Effector memory CD4-positive, alpha-beta T cell (primary cell): Measurements from ENCODE around the gene MAML3.

Experiments used
- DNase-seq, 3 donors: peaks; one replicate each; pipeline ENCODE4 v3.0.0-alpha.2; 2020
- H3K27ac ChIP-seq: 2 replicates; pipeline ENCODE4 v1.7.0; 2013; ENCODE audit warnings: mild to moderate bottlenecking, low read length, moderate library complexity; ENCODE audit not compliant: insufficient read depth, poor library complexity, severe bottlenecking
- H3K27me3 ChIP-seq: replicated peaks from 2 replicates; pipeline ENCODE4 v1.7.0; 2013; ENCODE audit warnings: mild to moderate bottlenecking, low read length; ENCODE audit not compliant: insufficient read depth, control insufficient read depth, poor library complexity, severe bottlenecking
- H3K36me3 ChIP-seq: 2 replicates; pipeline ENCODE4 v1.7.0; 2013; ENCODE audit warnings: mild to moderate bottlenecking, low read length, moderate library complexity; ENCODE audit not compliant: control insufficient read depth, insufficient read depth
- H3K4me1 ChIP-seq: 2 replicates; pipeline ENCODE4 v1.7.0; 2013; ENCODE audit warnings: low read length, mild to moderate bottlenecking; ENCODE audit not compliant: control insufficient read depth, insufficient read depth, poor library complexity, severe bottlenecking
- H3K4me3 ChIP-seq: 2 replicates; pipeline ENCODE4 v1.7.0; 2013; ENCODE audit warnings: low read length, low read depth, mild to moderate bottlenecking; ENCODE audit not compliant: insufficient read depth, poor library complexity, severe bottlenecking
- H3K9me3 ChIP-seq: 2 replicates; pipeline ENCODE4 v1.7.0; 2013; ENCODE audit warnings: mild to moderate bottlenecking, low read length, moderate library complexity; ENCODE audit not compliant: control insufficient read depth

The MAML3 gene

GRCh38 chr4:139740531-139741041 lies 413.4 kb downstream of the MAML3 start:
- Histone ChIP-seq H3K27ac (no peak overlapping the region), H3K27me3 (peaks cover 8% of the 10 kb centered on the region), H3K36me3 (no peaks in the 10 kb centered on the region), H3K9me3 (no peaks in the 10 kb centered on the region), H3K4me3 (no peak overlapping the region), H3K4me1 (peaks cover under 1% of the 10 kb centered on the region)
- no peak for DNase-seq

- Histone ChIP-seq H3K9me3 (no peaks in the 10 kb centered on the region), H3K36me3 (no peaks in the 10 kb centered on the region), H3K27me3 (peaks cover 12% of the 10 kb centered on the region), H3K27ac (no peak overlapping the region), H3K4me1 (peaks cover 5% of the 10 kb centered on the region), H3K4me3 (no peak overlapping the region)
- no peak for DNase-seq
These were observed 413.9 kb downstream of the MAML3 start for GRCh38 chr4:139740121-139740520.

- H3K4me3 ChIP-seq, result no peak overlapping the region
- H3K27me3 ChIP-seq, result peaks cover 19% of the 10 kb centered on the region
- no peaks in the 10 kb centered on the region for H3K36me3 ChIP-seq
- no peaks in the 10 kb centered on the region for H3K9me3 ChIP-seq
- no peak overlapping the region for H3K27ac ChIP-seq
- peaks cover 9% of the 10 kb centered on the region for H3K4me1 ChIP-seq
- DNase-seq, result no peak
These were observed 415.0 kb downstream of the MAML3 start for GRCh38 chr4:139738846-139739613.

- no peak for DNase-seq
These were observed 417.3 kb downstream of the MAML3 start for GRCh38 chr4:139736661-139737060.

GRCh38 chr4:139736274-139736660 lies 417.7 kb downstream of the MAML3 start:
- H3K36me3 ChIP-seq, result no peaks in the 10 kb centered on the region
- H3K27me3 ChIP-seq, result peaks cover 19% of the 10 kb centered on the region
- H3K27ac ChIP-seq, result no peak overlapping the region
- no peak overlapping the region for H3K4me3 ChIP-seq
- peaks cover 9% of the 10 kb centered on the region for H3K4me1 ChIP-seq
- no peaks in the 10 kb centered on the region for H3K9me3 ChIP-seq
- DNase-seq, result no peak

More at GRCh38 chr4:139736661-139737060, 417.3 kb downstream of the MAML3 start:
- H3K36me3 ChIP-seq, result no peaks in the 10 kb centered on the region
- no peaks in the 10 kb centered on the region for H3K9me3 ChIP-seq
- peaks cover 19% of the 10 kb centered on the region for H3K27me3 ChIP-seq
- H3K4me1 ChIP-seq, result peaks cover 9% of the 10 kb centered on the region
- H3K4me3 ChIP-seq, result no peak overlapping the region
- no peak overlapping the region for H3K27ac ChIP-seq

GRCh38 chr4:139735381-139736273 lies 418.4 kb downstream of the MAML3 start:
- H3K9me3 ChIP-seq, result no peaks in the 10 kb centered on the region
- H3K36me3 ChIP-seq, result no peaks in the 10 kb centered on the region
- H3K4me1 ChIP-seq, result peaks cover 9% of the 10 kb centered on the region
- peaks cover 19% of the 10 kb centered on the region for H3K27me3 ChIP-seq
- H3K27ac ChIP-seq, result no peak overlapping the region
- DNase-seq, result no peak
- peak overlapping the region; percentile 47 for H3K4me3 ChIP-seq

GRCh38 chr4:139734875-139735380 lies 419.1 kb downstream of the MAML3 start:
- no peaks in the 10 kb centered on the region for H3K9me3 ChIP-seq
- H3K4me3 ChIP-seq, result peak overlapping the region; percentile 47
- H3K36me3 ChIP-seq, result no peaks in the 10 kb centered on the region
- peaks cover 19% of the 10 kb centered on the region for H3K27me3 ChIP-seq
- peaks cover 9% of the 10 kb centered on the region for H3K4me1 ChIP-seq
- no peak for DNase-seq
- H3K27ac ChIP-seq, result no peak overlapping the region

GRCh38 chr4:139734201-139734874 lies 419.6 kb downstream of the MAML3 start:
- Histone ChIP-seq H3K4me1 (peaks cover 9% of the 10 kb centered on the region), H3K27me3 (peaks cover 19% of the 10 kb centered on the region), H3K4me3 (no peak overlapping the region), H3K27ac (no peak overlapping the region), H3K9me3 (no peaks in the 10 kb centered on the region), H3K36me3 (no peaks in the 10 kb centered on the region)
- DNase-seq, result no peak

- peaks cover 9% of the 10 kb centered on the region for H3K4me1 ChIP-seq
- no peaks in the 10 kb centered on the region for H3K36me3 ChIP-seq
- no peak overlapping the region for H3K4me3 ChIP-seq
- no peak overlapping the region for H3K27ac ChIP-seq
- no peak for DNase-seq
- H3K27me3 ChIP-seq, result peaks cover 19% of the 10 kb centered on the region
- no peaks in the 10 kb centered on the region for H3K9me3 ChIP-seq
These were observed 420.9 kb downstream of the MAML3 start for GRCh38 chr4:139732991-139733570.
